Sigmoid colon (tissue), 4 donors: Measurements from ENCODE around the gene NTPCR.

Source experiments
- CTCF ChIP-seq, 4 experiments: fragments of 450-650 bp in 3 of 4; fragments of 200-600 bp in 1 of 4; IDR thresholded peaks; one replicate each; pipeline ENCODE4 v1.5.1; 2016 to 2019; ENCODE audit warnings: antibody characterized with exemption in 4 of 4, mild to moderate bottlenecking in 3 of 4, moderate library complexity in 2 of 4
- EP300 ChIP-seq, 4 donors: sonication (generic); formaldehyde crosslinking; IDR thresholded peaks; one replicate each; pipeline ENCODE4 v1.6.1; 2017; ENCODE audit warnings: antibody characterized with exemption in 4 of 4
- POLR2A ChIP-seq, 2 donors: fragments of 450-650 bp; IDR thresholded peaks; one replicate each; pipeline ENCODE4 v1.6.1; 2016; ENCODE audit warnings: antibody characterized with exemption in 2 of 2, mild to moderate bottlenecking in 2 of 2, moderate library complexity in 2 of 2
- POLR2AphosphoS5 ChIP-seq, 4 donors: sonication (generic); formaldehyde crosslinking; IDR thresholded peaks; one replicate each; pipeline ENCODE4 v1.6.1; 2017; ENCODE audit warnings: antibody characterized with exemption in 4 of 4

DNA sequence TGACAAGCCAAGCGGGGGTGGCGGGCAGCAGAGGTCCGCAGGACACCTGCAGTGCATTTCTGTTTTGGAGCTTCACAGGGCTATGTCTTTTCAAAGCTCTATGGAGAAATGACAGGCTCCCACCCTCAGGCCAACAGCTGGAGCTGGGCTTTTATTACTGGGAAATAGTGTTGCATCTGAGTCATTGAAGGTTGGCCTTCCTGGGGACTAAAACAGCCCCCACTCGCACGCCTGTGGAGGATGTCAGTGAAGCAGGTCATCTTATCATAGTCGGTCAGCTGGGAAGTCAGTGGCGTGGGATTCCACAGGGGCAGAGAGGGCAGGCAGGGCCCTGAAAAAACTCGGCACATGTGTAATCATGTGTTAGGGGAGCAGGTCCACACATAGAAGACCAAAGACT is 55.3 kb downstream of the NTPCR start:
- TF ChIP-seq POLR2A (IDR thresholded peaks at IDR 0.05) (no peak), POLR2AphosphoS5 (IDR thresholded peaks at IDR 0.05) (no peak), CTCF (IDR thresholded peaks at IDR 0.05) (no peak), EP300 (IDR thresholded peaks at IDR 0.05) (no peak)
